D721Med (cell line): Measurements from ENCODE around the gene STX5.

Source experiments
- DNase-seq: peaks from one replicate; pipeline ENCODE4 v3.0.0; 2011; ENCODE audit warnings: low spot score; ENCODE audit not compliant: insufficient read length
- FAIRE-seq: peaks from 2 replicates; lab custom pipeline; 2011; peaks lifted over from hg19 to GRCh38; lab: Jason Lieb, UNC
- CTCF ChIP-seq: IDR thresholded peaks from 2 replicates; pipeline ENCODE4 v1.5.1; 2012; ENCODE audit warnings: mild to moderate bottlenecking, control low read depth; ENCODE audit not compliant: insufficient read depth; ENCODE audit errors: missing control alignments

The STX5 gene

DNA sequence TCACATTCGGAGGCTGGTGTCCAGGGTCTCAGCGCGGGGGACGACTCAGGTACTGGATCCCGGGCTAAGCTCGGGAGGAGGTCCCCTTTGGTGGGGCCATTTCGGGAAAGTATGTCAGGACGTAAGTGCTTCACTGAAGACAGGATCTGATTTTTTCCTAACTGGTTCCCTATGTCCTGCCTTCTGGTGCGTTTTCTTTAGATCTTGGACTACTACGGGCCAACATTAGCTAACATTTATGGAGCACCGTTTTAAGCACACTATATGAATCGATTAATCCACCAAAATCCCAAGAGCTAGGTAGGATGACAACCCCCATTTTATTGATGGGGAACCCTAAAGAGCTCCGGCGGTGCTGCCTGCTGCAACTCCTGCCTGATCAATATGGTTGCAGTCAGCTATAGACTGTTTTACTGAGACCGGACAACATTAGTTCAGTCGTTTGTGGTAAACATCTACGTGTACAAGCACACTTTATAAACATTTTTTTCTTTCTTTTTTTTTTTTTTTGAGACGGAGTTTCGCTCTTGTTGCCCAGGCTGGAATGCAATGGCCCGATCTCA, 24.6 kb upstream of the STX5 start:
- no peak for TF ChIP-seq CTCF
- FAIRE-seq (no peak), DNase-seq (no peak)

DNA sequence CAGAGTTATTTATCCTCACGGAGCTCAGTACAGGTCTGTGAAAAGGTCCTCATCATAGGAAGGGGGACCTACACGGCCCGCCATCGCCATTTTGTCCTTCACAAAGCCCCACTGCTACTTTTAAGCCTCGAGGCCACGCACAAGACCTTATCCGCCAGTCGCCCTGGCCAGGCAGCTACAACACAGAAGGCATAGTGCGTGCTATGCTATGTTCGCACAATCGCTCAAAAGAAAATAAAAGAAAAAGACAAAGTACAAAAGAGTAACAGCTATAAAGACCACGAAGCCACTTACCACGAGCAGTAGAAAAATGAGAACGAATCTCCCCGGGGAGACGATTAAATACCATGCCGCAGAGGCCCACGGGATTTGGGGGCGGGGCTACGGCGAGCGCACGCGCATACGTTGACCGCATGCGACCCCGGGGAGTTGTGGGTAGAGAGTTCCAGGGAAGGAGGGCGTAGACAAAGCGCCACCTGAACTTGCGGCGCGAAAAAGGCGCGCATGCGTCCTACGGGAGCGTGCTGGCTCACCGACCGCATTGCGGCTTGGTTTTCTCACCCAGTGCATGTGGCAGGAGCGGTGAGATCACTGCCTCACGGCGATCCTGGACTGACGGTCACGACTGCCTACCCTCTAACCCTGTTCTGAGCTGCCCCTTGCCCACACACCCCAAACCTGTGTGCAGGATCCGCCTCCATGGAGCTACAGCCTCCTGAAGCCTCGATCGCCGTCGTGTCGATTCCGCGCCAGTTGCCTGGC, 23.9 kb upstream of the STX5 start:
- FAIRE-seq (no peak), DNase-seq (peak; percentile 64)
- TF ChIP-seq CTCF: no peak

GRCh38 chr11:62854825-62855570, 23.1 kb upstream of the STX5 start:
- no peak for TF ChIP-seq CTCF
- no peak for FAIRE-seq
- DNase-seq: no peak

GRCh38 chr11:62854013-62854824, 22.4 kb upstream of the STX5 start:
- FAIRE-seq (no peak), DNase-seq (no peak)
- TF ChIP-seq CTCF: no peak

DNA sequence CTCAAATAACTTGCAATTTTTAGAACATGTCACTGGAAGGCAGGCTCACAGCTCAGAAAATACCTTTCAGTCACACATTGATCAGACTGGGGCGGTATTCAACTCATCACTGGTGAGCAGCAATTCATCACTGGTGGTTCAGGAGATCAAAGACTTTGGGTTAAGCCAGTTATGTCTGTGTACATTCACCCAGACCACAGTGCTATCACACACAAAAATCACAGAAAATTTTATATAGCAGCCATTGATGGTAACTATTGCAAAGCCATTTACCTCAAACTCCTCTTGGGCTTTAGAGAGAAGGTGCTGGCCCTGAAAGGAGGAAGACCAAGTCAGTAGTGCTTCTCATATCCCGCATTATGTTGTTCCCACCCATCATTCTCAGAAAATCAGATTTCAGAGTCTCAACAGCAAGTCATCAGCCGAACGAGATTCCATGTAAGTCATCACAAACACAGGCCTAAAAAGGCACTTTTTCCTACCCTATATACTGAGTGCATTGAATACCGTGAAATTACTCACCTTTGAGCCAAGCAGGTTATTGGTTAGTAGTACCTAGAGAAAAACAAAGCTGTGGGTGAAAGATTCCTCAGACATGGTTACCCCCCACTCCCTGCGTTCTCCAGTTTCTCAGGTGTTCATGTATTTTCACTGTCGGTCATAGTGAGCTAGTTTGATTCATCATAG, 21.6 kb upstream of the STX5 start:
- FAIRE-seq (no peak), DNase-seq (no peak)
- TF ChIP-seq CTCF: no peak

- DNase-seq: no peak
- FAIRE-seq: no peak
- no peak for TF ChIP-seq CTCF
Observed at GRCh38 chr11:62852523-62853188, 20.8 kb upstream of the STX5 start.
